ENCODE data around the gene IFIT2.

GRCh38 chr10:89304026-89304425, 2.2 kb downstream of the IFIT2 start:
- no peak for TF ChIP-seq CTCF (IDR thresholded peaks at IDR 0.05)
- TF ChIP-seq REST (IDR thresholded peaks at IDR 0.05; ENCODE audit: insufficient read depth in 1 of 2, low read depth in 2 of 2, low read length in 1 of 2): no peak
- no peak for TF ChIP-seq TCF7L2 (IDR thresholded peaks at IDR 0.05; ENCODE audit: low read depth, low read length)
- no peak for TF ChIP-seq POLR2AphosphoS5 (IDR thresholded peaks at IDR 0.05; ENCODE audit: low read depth, low read length)
